GM18870 (cell line): Measurements from ENCODE around the gene RAB30.
A peak's percentile ranks its signal among the peaks of the same experiment; 100 is the strongest.

Experiments
- ATAC-seq: cut with Tn5 transposase; IDR thresholded peaks from one replicate; pipeline ENCODE4 v1.9.1; 2021; ENCODE audit warnings: moderate library complexity; ENCODE audit not compliant: unreplicated experiment

RAB30 gene

DNA sequence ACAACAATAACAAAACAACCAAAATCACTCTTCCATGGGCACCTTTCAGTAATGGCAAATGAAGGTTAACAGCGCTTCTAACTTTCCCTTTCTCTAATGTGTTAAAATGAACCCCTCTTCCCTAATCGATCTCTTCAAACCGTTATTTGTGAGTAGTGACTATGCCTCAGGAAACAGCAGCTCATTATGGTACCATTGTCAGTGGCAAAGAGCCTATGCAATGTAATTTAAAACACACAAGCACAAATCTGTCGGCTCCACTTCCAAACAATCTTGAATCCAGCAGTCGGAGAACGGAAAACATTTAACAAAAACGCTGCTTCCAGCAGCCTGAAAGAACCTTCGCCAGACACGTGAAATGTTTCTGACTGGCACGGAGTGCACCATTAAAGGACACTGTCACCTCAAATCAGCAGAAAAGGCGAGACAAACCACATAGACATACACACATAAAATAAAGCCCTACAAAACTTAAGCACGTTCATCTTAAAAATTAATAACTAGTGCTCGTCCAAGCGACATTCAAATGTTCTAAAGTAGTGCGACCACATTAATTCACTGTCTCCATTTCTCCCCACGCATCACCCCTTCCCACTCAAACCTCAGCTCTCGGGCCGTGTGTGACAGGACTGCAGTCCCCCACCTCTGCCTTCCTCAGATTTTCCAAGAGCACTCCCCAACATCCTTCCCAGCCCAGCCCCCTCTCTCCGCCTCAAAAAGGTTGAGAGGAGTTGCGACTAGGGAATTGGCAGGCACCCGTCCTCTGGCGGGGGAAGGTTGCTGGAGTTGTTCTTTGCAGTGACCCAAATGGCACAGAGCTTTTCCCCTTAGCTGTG is 748 bp downstream of the RAB30 start:
- ATAC-seq, result no peak

DNA sequence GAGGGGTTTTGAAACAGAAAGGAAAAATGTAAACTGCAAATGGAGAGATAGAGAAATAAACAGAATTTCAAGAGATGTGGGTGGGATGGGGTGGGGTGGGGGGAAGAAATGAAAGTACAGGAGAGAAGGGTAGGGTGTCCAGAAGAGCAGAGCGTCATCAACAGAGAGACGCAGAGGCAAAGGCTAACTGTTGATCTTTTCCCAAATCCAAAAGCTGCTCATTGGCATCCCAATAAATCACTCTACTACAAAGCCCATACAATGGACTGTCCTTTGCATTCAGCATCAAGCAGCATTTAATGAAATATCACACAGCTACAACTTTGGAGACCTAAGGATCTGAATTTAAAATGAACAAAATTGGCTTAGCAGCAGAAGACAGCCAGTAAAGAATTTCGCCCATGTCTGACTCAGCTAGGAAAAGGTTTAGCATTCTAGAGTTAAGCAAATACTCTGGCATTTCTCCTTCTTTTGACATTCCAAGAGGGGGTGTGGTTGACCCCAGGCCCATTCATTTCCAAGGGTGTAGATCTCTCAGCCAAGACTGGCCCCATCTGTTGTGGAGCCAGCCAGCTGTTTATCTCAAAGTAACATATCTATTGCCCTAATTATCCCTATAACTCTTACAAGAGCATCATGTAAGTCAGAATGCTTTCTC is 1.5 kb downstream of the RAB30 start:
- ATAC-seq, result no peak

DNA sequence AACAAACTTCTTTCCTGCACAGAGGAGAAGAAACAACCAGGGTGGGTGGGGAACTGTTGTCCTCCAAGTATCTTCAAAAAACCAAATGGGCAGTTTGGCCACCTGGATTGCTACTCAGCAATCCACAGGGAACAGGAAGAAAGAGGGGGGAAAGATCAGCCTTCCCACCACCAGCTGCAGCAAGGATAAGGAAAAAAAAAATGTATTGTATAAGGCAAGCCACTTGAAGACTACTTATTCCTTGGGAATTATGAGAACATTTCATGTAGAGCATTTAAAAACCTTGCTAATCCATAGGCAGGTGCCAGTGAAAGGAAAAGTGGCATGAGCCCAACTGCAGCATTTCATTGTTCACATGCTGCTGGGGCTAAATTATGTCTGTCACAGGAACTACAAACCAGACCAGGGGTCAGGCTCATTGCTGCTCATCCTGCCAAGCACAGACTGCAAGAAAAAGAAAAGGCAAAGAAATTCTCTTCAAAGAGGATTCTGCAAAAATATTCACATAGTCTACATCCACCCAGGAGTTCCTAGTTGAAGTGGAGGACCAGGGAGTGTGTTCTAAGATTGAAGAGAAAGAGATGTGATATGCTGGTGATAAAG is 2.2 kb downstream of the RAB30 start:
- ATAC-seq, result no peak

DNA sequence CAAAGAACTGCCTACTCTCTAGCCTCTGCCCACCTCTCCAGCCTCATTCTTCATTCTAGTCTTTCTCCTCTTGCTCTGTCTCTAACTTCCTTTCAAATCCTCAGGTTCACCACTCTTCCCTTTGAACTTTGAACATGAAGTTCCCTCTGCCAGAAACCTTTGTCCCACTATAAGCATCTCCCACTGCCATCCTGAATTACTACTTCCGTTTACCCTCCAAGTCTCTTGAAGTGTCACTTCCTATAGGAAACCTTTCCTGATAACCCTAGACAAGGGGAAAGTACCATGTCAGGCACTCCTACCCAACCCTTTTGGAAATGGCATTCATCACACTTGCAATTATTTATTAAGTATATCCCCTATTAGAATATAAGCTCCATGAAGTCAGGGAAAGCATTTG is 3.1 kb downstream of the RAB30 start:
- ATAC-seq, result no peak

DNA sequence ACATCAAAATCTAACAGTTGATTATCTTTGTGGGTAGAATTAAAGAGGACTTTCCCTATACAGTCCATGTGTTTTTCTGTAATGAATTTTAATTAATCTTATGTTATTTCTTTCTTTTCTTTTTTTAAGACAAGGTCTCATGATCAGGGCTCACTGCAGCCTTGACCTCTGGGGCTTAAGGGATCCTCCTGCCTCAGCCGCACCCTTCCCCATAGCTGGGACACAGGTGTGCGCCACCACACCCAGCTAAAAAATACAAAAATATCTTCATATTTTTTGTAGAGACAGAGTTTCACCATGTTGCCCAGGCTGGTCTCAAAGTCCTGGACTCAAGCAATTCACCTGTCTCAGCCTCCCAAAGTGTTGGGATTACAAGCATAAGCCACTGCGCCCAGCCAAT is 7.7 kb downstream of the RAB30 start:
- no peak for ATAC-seq

DNA sequence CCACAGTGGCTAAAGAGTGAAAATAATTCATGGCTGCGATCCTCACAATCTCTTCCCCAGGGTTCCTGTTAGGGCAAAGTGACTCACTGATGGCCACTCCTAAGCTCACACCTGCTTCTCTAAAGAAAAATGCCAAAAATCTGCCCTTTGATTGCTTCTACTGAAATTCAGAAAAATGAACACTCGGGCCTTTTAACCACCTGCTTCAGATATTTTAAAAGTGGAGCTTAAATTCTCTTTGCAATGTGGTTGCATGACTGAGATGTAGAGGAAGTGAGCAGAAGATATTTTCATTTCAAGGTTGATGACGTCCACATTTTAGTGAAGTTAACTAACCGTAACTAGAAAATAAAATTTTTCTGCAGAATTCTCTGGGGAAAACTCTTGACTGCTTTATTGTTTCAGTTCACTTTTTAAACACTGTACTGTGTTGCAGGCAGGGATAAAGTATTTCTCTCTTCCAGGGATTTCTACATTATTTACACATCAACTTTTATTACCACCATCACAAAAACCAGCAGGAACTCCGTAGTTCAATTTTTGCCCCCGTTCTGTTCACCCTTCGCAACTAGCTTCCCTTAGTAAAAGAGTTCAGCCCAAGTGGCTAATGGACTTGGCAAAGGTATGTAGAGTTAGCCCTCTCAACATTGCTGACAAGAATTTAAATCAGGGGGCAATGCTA is 8.5 kb downstream of the RAB30 start:
- ATAC-seq, result peak; percentile 76

GRCh38 chr11:83061883-83062282 is 9.8 kb downstream of the RAB30 start:
- ATAC-seq, result peak; percentile 71

- ATAC-seq, result no peak
Measured at GRCh38 chr11:83060965-83061364, 10.7 kb downstream of the RAB30 start.

DNA sequence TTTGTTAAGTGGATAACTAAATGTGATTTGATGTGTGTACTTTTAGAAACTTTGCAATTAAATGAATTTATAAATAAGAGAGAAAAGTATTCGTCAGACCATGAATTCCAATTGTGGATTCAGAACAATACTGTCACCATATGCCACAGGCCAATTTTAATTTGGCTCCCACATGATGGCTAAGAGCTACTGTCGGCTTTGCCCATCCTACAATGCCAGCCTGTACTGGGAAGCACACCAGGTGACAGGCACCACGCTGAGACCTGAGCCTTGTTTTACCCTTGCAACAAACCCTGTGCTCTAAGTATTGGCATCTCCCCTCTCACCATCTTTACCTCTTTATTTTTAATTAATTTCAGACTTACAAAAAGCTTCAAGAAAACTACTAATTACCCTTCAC is 14.0 kb downstream of the RAB30 start:
- no peak for ATAC-seq

- no peak for ATAC-seq
Measured at GRCh38 chr11:83056611-83057010, 15.1 kb downstream of the RAB30 start.

DNA sequence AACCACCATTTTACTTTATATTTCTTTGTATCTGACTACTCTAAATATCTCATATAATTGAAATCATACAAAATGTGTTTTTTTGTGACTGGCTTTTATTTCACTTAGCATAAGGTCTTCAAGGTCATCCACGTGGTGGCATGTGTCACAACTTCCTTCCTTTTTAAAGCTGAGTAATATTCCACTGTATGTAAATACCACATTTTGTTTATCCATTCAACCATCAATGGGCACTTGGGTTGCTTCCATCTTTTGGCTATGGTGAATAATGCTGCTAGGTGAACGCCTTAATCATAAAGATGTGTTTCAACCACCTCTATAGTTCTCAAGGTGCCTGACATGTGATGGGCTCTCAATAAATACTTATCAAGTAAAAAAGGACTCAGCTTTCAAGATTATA is 15.5 kb downstream of the RAB30 start:
- no peak for ATAC-seq

DNA sequence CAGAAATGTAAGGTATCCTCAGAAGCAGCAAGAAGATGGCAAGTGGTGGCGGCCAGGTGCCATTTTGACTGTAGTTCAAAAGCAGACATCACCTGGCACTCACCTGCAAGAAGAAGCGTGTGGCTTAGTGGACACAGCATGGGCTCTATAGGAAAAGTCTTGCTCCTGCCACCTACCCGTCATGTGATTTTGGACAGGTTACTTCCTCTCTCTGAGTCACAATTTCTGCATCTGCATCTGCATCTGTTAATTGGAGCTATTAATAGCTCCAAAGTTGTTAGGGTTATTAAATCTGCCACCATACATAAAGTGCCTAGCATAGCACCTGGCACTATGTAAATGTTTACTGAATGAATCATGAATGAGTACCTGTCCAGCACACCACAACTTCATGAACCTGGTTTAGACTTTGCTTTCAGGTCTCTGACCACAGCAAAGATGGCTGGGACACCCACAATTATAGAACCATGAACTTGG is 16.8 kb downstream of the RAB30 start:
- ATAC-seq, result no peak

GRCh38 chr11:83054001-83054400 is 17.7 kb downstream of the RAB30 start:
- peak; percentile 82 for ATAC-seq

DNA sequence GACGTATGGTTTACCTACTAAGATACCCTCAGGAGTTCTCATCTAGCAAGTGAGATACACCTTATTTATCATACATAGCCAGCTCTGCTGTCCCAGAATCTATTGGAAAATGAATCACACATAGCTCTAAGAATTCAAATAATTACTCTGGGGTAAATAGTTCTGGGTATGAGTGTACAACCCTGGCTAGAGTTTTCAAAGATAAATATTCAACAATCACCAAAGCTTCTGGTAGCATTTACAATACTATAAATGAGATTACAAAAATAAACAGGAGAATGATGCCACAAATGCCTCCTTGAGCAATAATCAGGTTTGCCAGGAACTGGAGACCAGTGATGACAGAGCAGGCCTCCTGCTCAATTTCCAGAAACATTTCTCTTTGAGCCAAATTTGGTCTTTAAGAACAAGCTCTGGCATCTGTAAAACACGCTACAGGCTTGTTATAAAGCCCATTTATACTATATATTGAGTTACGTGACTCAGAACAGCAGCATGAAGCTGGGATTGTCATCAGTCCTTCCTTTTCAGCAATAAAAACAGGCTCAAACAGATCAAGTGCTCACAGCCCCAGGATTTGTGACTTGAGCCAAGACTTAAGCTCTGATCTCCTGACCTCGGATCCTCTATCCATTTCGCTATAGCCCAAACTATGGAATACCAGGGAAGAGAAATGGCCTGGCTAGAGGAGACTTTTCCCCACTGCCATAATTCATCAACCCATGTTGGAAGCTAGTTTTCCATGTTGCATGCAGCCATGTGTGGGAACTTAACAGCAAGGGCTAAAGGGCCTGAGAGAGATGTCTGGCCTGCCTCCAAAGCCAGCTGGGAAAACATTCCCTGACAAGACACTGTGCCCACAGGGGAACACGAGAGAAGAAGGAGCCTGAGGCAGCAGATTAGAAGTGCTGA is 19.7 kb downstream of the RAB30 start:
- ATAC-seq, result no peak

GRCh38 chr11:83047515-83048225 is 24.0 kb downstream of the RAB30 start:
- ATAC-seq, result no peak

DNA sequence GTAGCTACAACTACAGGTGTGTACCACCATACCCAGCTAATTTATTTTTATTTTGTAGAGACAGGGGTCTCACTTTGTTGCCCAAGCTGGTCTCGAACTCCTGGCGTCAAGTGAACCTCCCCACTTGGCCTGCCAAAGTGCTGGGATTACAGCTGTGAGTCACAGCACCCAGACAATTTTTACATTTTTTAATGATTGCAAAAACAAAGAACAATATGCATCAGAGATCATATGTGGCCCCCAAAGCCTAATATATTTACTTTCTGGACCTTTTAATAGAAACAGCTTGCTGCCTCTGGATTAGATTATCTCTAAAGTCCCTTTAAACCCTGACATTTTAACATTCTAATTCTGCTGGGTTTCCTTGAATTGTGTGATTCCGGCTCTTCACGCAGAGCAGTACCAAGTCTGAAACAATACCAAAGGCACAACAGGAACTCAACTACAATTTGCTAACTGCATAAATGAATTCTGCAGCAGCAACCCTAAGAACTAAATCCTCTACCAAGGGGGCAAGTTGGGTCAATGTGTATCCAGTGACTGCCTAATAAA is 25.0 kb downstream of the RAB30 start:
- ATAC-seq, result no peak

- peak; percentile 48 for ATAC-seq
Measured at GRCh38 chr11:83044958-83045712, 26.6 kb downstream of the RAB30 start.

- no peak for ATAC-seq
Measured at GRCh38 chr11:83042964-83043711, 28.6 kb downstream of the RAB30 start.
